AG08395 (cell line): ENCODE data around the gene MBLAC2.

Experiments used
- DNase-seq: peaks from one replicate; pipeline ENCODE4 v3.0.0; 2012; ENCODE audit warnings: mixed read lengths, low spot score

MBLAC2 gene

GRCh38 chr5:90474235-90475107, at the start of gene MBLAC2, which contains the start of gene POLR3G:
TSS of gene MBLAC2 (minus strand) at chr5:90474771. CDS start at chr5:90474292, 479 bp downstream.
TSS of gene POLR3G (plus strand) at chr5:90474864. CDS start at chr5:90485568, 10,704 bp downstream.
- DNase-seq: peak; percentile 94

- no peak for DNase-seq
Measured at GRCh38 chr5:90519081-90519480, 44.5 kb upstream of the MBLAC2 start.

DNA sequence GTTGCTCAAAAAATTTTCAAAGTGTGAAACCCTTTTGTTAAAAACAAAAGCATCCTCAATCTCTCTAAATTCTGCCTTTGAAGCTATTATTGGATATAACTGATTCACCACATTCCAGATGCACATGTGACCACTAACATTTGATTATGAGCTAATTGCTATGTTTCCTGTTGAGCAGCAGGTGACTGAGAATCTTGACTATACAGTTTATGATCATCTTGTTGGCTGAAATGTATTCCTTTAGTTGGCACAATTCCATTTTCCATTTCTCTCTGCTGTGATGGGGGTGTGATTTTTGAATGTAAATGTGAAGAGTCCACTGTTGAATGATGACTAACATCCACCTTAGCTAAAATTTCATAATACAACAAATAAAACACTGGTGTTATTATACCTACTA, 44.1 kb upstream of the MBLAC2 start:
- peak; percentile 32 for DNase-seq

DNA sequence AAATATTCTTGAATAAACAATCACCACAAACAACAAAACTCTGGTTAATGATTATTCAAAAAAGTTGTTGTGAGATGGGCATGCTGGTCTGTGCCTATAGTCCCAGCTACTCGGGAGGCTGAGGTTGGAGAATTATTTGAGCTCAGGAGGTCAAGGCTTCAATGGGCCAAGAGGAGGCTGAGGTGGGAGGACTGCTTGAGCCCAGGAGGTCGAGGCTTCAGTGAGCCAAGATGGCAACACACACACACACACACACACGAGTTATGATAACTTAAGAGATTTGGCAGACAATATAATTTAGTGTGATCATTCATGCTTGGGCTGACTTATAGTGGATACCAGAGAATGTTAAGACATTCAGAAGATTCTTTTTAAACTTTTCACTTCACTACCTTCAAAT, 39.9 kb upstream of the MBLAC2 start:
- no peak for DNase-seq

- DNase-seq: no peak
Measured at GRCh38 chr5:90510438-90510837, 35.9 kb upstream of the MBLAC2 start.

GRCh38 chr5:90506221-90506620, 31.6 kb upstream of the MBLAC2 start:
- no peak for DNase-seq

GRCh38 chr5:90504743-90505142, 30.2 kb upstream of the MBLAC2 start:
- DNase-seq: no peak

GRCh38 chr5:90503596-90503995, 29.0 kb upstream of the MBLAC2 start:
- DNase-seq: no peak

DNA sequence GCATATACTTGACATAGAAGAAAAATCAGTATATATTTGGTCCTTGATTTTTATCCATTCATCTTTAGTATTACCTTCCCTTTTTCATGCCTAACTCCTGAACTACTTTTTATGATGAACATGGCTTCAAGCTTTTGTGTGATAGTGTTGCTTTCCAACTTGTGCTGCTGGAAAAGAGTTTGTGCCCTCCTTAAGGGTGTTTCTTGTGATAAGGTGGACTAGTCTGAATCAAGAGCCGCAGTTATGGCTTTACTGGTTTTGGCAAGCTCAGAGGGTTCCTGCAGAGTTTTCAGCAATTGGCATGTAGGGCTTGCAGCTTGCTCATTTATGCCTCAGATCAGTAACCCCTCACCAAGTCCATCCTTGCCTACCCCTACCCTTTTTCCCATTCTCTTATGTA, 20.6 kb upstream of the MBLAC2 start:
- DNase-seq: no peak

- no peak for DNase-seq
Measured at GRCh38 chr5:90494043-90494442, 19.5 kb upstream of the MBLAC2 start.

DNA sequence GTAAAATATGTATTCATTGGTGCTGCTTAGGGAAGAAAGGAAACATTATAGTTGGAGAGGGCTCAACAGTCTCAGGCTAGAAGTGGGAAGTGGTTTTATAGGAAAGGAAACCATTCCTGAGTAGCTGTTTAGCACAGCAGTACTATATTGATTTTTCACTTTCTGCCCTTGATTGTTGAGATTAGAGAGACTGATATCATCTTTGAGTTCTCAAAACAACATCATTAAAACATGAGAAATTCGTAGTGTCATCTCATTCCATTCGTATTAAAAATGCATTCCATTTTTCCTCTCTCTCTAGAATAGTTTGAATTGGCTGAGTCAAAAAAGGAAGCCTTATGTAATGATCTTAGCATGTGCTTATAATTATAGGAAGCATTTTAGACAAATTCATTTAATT, 14.2 kb upstream of the MBLAC2 start:
- DNase-seq: peak; percentile 62

GRCh38 chr5:90484540-90484939, 10.0 kb upstream of the MBLAC2 start:
- no peak for DNase-seq

- no peak for DNase-seq
Measured at GRCh38 chr5:90483206-90483605, 8.6 kb upstream of the MBLAC2 start.

DNA sequence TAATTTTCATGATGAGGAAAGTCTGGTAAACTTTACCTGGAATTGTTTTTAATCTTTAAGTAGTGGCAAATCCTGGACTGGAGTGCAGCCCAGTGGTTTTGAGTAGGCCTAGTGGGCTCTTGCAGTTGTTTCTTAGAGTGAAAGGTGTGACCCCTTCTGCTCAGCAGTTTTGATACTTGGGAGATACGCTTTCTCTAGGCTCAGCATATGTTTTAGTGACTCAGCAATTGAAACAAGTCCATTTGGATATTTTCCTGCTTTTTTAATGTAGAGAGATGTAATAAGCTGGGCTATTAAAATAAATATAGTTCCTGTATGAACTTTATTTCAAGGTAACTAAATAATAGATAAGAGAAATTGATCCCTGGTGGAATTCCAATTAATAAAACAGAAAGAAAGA, 6.1 kb upstream of the MBLAC2 start:
- DNase-seq: no peak

- peak; percentile 8 for DNase-seq
Measured at GRCh38 chr5:90479611-90480385, 5.2 kb upstream of the MBLAC2 start.

DNA sequence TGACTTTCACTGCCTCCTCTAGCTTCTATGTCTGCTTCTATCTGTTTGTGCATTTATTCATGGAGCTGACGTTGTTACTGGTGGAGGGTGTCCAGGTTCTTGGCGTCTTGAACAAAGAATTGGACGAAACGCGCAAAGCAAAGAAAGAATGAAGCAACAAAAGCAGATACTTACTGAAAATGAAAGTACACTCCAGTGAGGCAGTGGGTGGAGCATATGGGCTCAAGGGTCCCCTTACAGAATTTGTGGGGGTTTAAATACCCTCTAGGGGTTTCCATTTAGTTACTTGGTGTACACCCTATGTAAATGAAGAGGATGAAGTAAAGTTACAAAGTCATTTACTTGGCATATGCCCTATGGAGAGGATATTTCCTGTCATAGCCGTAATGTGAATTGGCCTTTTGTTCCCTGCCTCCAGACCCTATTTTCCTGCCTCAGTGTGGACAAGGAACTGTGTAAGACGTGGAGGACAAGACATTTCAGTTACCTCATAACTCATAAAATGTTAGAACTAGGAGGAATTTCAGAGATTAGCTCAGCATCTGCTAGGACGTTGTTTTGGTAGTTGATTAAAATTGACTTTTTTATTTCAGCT, 3.1 kb upstream of the MBLAC2 start:
- DNase-seq: no peak

- no peak for DNase-seq
Measured at GRCh38 chr5:90477073-90477472, 2.5 kb upstream of the MBLAC2 start.

DNA sequence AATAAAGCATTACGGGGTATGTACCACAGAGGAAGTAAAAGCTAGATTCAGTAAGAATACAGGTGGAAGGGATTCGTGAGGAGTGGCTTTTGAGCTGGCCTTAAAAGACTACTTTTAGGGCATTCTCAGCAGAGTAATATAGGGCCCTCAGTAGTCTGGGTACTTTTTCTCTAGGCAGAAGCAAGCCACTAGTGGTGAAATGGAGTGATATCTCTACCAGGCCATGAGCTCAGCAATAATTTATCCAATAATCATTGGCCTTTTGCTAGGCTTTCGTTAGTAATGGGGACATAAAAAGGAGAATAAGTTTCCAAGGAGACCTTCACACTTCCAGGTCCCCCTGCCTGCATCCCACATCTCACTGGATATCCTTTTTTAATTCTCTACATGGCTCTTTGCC, 1.8 kb upstream of the MBLAC2 start:
- DNase-seq: no peak

DNA sequence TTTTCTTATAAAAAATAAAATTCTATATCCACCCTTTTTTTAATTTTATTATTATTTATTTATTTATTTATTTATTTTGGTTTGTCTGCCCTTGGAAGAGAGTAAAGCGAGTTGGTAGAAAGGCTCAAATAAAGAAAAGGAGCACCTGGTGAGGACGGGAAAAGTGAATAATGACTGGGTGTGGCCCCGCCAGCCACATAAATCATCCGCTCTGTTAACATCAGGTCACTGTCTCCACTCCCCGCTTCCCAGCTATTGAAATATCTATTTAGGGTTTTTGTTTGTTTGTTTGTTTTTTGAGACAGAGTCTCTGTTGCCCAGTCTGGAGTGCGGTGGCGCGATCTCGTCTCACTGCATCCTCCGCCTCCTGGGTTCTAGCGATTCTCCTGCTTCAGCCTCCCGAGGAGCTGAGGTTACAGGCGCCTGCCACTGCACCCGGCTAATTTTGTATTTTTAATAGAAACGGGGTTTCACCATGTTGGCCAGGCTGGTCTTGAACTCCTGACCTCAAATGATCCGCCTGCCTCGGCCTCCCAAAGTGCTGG, 937 bp upstream of the MBLAC2 start:
- DNase-seq: no peak

- DNase-seq: peak; percentile 10
Measured at GRCh38 chr5:90473396-90474234, 956 bp downstream of the MBLAC2 start.

GRCh38 chr5:90472783-90473395, 1.7 kb downstream of the MBLAC2 start:
- DNase-seq: no peak
